B cell (primary cell): ENCODE results near the gene VPS9D1.

Experiments used
- EZH2 ChIP-seq: IDR thresholded peaks from 2 replicates; pipeline ENCODE4 v1.6.1; 2012; ENCODE audit warnings: borderline replicate concordance, low read depth, mild to moderate bottlenecking, moderate library complexity, low read length; ENCODE audit not compliant: insufficient read depth, poor library complexity, severe bottlenecking
- TF ChIP-seq, protein P1 (sequence below): fragments of 200-600 bp; IDR thresholded peaks from one replicate; pipeline ENCODE4 v1.8.0; 2022; ENCODE audit warnings: antibody characterized with exemption, mild to moderate bottlenecking

- no peak for TF ChIP-seq EZH2
- TF ChIP-seq, protein P1, sequence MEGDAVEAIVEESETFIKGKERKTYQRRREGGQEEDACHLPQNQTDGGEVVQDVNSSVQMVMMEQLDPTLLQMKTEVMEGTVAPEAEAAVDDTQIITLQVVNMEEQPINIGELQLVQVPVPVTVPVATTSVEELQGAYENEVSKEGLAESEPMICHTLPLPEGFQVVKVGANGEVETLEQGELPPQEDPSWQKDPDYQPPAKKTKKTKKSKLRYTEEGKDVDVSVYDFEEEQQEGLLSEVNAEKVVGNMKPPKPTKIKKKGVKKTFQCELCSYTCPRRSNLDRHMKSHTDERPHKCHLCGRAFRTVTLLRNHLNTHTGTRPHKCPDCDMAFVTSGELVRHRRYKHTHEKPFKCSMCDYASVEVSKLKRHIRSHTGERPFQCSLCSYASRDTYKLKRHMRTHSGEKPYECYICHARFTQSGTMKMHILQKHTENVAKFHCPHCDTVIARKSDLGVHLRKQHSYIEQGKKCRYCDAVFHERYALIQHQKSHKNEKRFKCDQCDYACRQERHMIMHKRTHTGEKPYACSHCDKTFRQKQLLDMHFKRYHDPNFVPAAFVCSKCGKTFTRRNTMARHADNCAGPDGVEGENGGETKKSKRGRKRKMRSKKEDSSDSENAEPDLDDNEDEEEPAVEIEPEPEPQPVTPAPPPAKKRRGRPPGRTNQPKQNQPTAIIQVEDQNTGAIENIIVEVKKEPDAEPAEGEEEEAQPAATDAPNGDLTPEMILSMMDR = no peak
Observed at GRCh38 chr16:89670496-89671431, 49.9 kb downstream of the VPS9D1 start.
